Thyroid gland (tissue), 4 donors: ENCODE results near the gene ST7.

Experiments used
- CTCF ChIP-seq, 6 experiments: fragments of 200-600 bp in 3 of 6; fragments of 450-650 bp in 3 of 6; sonication (generic) in 3 of 6; IDR thresholded peaks; one replicate each; pipeline ENCODE4 v1.5.1; 2016 to 2019; ENCODE audit warnings: antibody characterized with exemption in 6 of 6, mild to moderate bottlenecking in 2 of 6, inconsistent platforms in 1 of 6, moderate library complexity in 1 of 6
- POLR2A ChIP-seq, 2 donors: fragments of 450-650 bp; IDR thresholded peaks; one replicate each; pipeline ENCODE4 v1.6.1; 2017; ENCODE audit warnings: antibody characterized with exemption in 2 of 2, mild to moderate bottlenecking in 2 of 2, moderate library complexity in 1 of 2

DNA sequence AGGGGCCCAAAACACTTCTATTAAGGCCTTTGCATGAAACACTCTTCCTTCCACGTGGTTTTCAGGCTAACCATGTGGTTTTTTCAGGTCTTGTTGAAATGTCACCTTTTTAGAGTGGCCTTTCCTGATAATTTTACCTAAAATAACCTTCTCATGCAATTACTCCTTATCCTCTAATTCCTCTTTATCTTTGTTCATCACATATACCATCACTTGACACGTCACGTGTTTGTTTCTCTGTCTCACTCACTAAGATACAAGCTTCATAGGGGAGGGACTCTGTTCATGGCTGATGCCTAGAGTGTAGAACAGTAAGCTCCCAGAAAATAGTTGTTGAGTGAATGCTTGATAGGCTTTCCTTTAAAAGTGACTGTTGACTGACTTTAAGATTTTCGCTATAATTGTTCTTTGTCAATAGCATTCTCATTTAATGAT is 63.7 kb downstream of the ST7 start:
- TF ChIP-seq POLR2A (IDR thresholded peaks at IDR 0.05) (no peak), CTCF (IDR thresholded peaks at IDR 0.05) (no peak)
